ENCODE results near the gene SCRG1.

GRCh38 chr4:173401063-173401462, 2.1 kb upstream of the SCRG1 start:
- TF ChIP-seq, protein P1, sequence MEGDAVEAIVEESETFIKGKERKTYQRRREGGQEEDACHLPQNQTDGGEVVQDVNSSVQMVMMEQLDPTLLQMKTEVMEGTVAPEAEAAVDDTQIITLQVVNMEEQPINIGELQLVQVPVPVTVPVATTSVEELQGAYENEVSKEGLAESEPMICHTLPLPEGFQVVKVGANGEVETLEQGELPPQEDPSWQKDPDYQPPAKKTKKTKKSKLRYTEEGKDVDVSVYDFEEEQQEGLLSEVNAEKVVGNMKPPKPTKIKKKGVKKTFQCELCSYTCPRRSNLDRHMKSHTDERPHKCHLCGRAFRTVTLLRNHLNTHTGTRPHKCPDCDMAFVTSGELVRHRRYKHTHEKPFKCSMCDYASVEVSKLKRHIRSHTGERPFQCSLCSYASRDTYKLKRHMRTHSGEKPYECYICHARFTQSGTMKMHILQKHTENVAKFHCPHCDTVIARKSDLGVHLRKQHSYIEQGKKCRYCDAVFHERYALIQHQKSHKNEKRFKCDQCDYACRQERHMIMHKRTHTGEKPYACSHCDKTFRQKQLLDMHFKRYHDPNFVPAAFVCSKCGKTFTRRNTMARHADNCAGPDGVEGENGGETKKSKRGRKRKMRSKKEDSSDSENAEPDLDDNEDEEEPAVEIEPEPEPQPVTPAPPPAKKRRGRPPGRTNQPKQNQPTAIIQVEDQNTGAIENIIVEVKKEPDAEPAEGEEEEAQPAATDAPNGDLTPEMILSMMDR (IDR thresholded peaks at IDR 0.05), result no peak
- TF ChIP-seq EZH2 (IDR thresholded peaks at IDR 0.05; ENCODE audit: borderline replicate concordance, insufficient read depth, low read depth, low read length, poor library complexity, severe bottlenecking), result no peak
